ENCODE data around the gene MDGA2. TPM values are rescaled to one million over a fixed set of nuclear protein-coding genes. Genes with fewer than 3 reads are reported as not detected.

Gene MDGA2
- not detected for total RNA-seq

DNA sequence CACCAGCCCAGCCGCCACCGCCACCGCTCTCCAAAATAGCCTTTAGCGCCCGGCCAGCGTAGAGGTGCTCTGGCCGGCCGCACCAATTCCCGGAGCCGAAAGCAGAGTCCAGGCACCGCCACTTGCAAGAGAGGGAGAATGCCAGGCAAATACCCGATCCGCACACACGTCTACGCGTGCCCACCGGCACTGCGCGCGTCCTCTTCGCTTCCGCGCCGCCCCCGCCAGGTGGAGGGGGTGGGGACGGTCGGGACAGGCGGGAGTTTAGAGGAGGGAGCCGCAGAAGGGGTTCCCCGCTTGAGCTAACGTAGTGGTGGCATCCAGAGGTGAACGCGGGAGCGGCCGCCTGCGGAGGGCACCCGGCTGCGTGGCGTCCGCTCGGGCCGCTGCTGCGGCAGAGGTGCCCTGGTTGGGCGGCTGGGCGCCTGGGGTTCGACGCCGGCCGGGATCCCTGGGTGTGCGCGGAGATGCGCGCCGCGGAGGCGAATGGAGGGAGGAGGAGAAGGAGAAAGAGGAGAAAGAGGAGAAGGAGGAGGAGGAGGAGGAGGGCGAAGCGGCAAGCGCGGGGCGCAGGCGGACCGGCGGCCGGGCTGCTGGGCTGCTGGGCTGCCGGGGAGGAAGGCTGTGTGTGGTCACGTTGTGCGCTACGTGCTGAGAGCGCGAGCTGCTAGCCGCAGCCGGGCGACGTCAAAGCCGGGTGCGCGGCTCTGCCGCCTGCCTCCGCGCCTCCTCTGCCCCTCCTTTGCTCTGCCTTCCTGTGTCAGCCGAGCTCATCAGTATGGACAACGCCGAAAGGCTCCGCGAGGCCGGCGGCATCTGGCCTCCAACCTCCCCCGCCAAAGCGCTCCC lies at the start of gene MDGA2:
MDGA2 (minus strand) TSS at position 140 of the 849 bp plus-strand sequence.
- DNase-seq (peak; percentile 29), ATAC-seq (peak; percentile 51)
- peaks cover 2% of the 10 kb centered on the region for H3K36me3 Mint-ChIP-seq (ENCODE audit: low read depth)
- no peaks in the 10 kb centered on the region for H3K9me3 Mint-ChIP-seq (ENCODE audit: insufficient read depth)
- peaks cover 8% of the 10 kb centered on the region for H3K4me1 Mint-ChIP-seq (ENCODE audit: low read depth)
- H3K27ac Mint-ChIP-seq: no peak within 1 kb of the TSS
- peaks cover 46% of the 10 kb centered on the region for H3K27me3 Mint-ChIP-seq (ENCODE audit: low read depth)
- CTCF ChIA-PET: no interaction called here
- peak within 1 kb of the TSS; percentile 22 for H3K4me3 Mint-ChIP-seq
- POLR2A ChIA-PET: no interaction called here

DNA sequence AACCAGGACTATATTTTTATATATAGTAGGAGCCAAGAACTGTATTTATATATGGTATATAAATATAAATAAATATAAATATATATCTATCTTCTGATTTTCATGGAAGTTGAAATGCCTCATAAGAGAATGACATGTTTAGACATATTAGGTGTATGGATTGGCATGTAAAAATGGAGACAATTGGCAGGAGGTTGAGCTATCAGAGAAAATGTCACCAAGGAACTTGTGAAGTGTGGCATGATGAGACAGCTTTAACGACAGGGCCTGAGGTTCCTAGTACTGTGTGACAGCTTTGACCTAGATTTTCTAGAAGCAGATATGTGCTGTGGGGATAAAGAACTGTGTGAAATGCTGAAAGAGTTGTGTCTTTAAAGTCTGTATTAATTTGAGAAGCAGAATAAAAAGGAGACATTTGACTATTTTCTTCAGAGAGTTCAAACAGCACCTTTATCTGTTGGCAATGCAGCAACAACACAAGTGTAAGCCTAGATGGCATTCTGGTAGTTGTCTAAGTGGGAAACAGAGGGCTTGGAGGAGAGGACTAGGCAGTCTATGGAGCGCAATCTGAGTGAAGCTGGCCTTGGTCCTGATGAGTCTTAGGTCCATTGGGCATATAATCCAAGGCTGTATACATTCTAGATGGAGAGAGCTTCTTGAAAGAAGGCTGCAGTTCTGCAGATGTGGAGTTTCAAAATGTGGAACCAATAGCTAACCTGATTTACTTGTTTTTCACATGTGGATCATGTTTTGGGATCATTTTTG lies 47.7 kb upstream of the MDGA2 start:
- Mint-ChIP-seq H3K27ac (no peak overlapping the region), H3K27me3 (ENCODE audit: low read depth) (no peaks in the 10 kb centered on the region), H3K4me1 (ENCODE audit: low read depth) (no peaks in the 10 kb centered on the region), H3K9me3 (ENCODE audit: insufficient read depth) (no peaks in the 10 kb centered on the region), H3K36me3 (ENCODE audit: low read depth) (no peaks in the 10 kb centered on the region), H3K4me3 (no peak overlapping the region)
- no peak for DNase-seq
- POLR2A ChIA-PET: no interaction called here
- CTCF ChIA-PET: no interaction called here
- no peak for ATAC-seq

DNA sequence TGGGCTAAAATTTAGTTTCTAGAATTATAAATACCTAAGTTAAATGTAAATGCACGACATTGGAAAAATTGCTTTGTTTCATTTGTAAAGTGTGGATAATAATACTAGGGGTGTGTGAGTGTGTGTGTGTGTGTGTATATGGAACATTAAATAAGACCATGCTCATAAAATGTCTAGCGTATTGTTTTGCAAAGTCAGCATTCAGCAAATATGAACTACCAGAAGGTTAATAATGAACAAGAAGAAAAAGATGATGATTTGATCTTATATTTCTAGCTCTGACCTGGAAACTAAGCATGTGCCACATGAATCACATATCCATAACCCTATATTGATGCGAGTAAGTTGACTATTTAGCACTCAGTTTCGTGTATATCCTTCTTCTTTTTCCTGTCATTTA lies 44.9 kb upstream of the MDGA2 start:
- CTCF ChIA-PET: no interaction called here
- no peak for ATAC-seq
- H3K27me3 Mint-ChIP-seq (ENCODE audit: low read depth): no peaks in the 10 kb centered on the region

DNA sequence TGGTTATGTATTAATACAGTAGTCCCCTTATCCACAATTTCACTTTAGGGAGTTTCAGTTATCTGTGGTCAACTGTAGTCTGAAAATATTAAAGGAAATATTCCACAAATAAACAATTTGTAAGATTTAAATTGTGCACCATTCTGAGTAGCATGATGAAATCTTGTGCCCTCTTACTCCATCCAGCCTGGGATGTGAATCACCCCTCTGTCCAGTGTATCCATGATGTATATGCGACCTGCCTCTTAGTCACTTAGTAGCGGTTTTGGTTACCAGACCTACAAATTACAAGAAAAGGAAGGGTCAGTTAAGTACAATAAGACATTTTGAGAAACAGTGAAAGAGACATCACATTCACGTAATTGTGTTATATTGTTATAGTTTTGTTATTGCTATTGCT lies 39.9 kb upstream of the MDGA2 start:
- Mint-ChIP-seq H3K9me3 (ENCODE audit: insufficient read depth) (peaks cover 1% of the 10 kb centered on the region), H3K4me3 (no peak overlapping the region), H3K4me1 (ENCODE audit: low read depth) (no peaks in the 10 kb centered on the region), H3K36me3 (ENCODE audit: low read depth) (no peaks in the 10 kb centered on the region), H3K27ac (no peak overlapping the region), H3K27me3 (ENCODE audit: low read depth) (no peaks in the 10 kb centered on the region)
- POLR2A ChIA-PET: no interaction called here
- no peak for DNase-seq
- CTCF ChIA-PET: no interaction called here
- no peak for ATAC-seq

More for the DNA sequence above, 44.9 kb upstream of the MDGA2 start:
- DNase-seq: no peak
- Mint-ChIP-seq H3K4me3 (no peak overlapping the region), H3K27ac (no peak overlapping the region), H3K36me3 (ENCODE audit: low read depth) (no peaks in the 10 kb centered on the region), H3K9me3 (ENCODE audit: insufficient read depth) (no peaks in the 10 kb centered on the region), H3K4me1 (ENCODE audit: low read depth) (no peaks in the 10 kb centered on the region)
- POLR2A ChIA-PET: no interaction called here

DNA sequence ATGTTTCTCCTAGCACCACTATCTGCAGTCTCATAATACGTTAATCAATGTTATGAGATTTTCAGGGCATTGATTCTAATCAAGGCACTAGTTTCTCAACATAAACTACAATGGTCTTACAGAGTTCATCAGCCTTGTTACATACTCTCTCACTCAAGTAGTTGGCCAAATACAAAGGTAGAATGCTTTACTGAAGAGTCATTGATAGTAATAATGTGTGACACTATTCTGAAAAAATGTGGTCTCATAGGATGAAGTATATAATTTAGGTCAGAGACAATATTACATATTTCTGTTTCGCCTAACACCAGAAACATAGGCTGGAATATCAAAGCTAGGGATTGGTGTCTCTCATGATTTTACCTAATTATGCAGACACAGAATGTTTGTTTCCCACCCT lies 35.2 kb upstream of the MDGA2 start:
- H3K27ac Mint-ChIP-seq: no peak overlapping the region
- CTCF ChIA-PET: no interaction called here
- ATAC-seq (no peak), DNase-seq (no peak)
- H3K27me3 Mint-ChIP-seq (ENCODE audit: low read depth): no peaks in the 10 kb centered on the region
- POLR2A ChIA-PET: no interaction called here
- peaks cover 4% of the 10 kb centered on the region for H3K9me3 Mint-ChIP-seq (ENCODE audit: insufficient read depth)
- no peaks in the 10 kb centered on the region for H3K36me3 Mint-ChIP-seq (ENCODE audit: low read depth)
- no peaks in the 10 kb centered on the region for H3K4me1 Mint-ChIP-seq (ENCODE audit: low read depth)
- H3K4me3 Mint-ChIP-seq: no peak overlapping the region

DNA sequence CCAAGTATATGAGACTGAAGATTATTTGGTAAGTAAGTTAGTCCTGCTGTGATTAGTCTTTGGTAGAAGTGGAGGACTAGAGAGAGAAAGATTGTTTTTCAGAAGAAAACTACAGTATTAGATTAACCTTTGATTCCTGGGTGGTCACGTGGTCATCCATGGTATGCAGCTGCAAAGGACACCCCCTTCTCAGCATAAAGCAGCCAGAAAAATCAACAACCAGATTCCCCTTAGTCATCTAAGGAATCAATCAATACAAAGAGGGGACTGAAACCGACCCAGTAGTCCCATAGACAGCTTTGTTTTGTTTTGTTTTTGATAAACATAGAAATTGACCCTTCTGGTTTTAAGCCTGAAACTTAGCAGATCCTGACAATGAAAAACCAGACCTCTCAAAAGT lies 30.3 kb upstream of the MDGA2 start:
- ChIA-PET CTCF (no interaction called here), POLR2A (no interaction called here)
- H3K27ac Mint-ChIP-seq: no peak overlapping the region
- no peaks in the 10 kb centered on the region for H3K4me1 Mint-ChIP-seq (ENCODE audit: low read depth)
- H3K9me3 Mint-ChIP-seq (ENCODE audit: insufficient read depth): peaks cover 8% of the 10 kb centered on the region
- no peak for DNase-seq
- no peaks in the 10 kb centered on the region for H3K36me3 Mint-ChIP-seq (ENCODE audit: low read depth)
- ATAC-seq: no peak
- no peaks in the 10 kb centered on the region for H3K27me3 Mint-ChIP-seq (ENCODE audit: low read depth)
- no peak overlapping the region for H3K4me3 Mint-ChIP-seq

DNA sequence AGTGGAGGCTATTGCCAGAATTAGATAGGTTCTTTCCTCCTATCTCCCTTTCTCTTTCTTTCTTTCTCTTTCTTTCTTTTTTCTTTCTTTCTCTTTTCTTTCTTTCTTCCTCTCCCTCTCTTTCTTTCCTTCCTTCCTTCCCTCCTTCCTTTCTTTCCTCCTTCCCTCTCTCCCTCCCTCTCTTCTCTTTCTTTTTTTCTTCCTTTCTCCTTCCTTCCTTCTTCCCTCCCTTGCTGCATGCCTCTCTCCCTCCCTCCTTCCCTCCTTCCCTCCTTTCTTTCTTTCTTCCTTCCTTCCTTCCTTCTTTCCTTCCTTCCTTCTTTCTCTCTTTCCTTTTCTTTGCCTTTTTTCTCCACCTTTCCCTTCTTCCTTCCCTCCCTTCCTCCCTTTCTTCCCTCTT lies 16.4 kb upstream of the MDGA2 start:
- H3K36me3 Mint-ChIP-seq (ENCODE audit: low read depth): no peaks in the 10 kb centered on the region

DNA sequence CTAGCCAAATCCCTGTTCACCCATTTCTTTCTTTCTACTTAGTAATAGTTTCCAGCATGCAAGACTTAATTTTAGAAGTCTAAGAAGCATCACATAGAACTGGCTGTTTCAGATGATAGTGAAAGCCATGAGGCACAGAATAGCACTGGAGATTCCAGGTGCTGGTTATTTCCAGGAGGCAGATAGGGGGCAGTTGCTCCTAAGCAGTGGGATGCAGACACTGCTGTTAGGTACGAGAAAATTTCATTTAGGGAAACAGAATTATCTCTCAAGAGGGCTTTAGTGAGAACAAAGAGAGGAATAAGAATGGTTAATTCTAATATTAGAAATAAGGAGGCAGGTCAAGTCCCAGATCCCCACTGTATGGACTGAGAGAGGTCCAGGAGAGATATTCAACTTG lies 3.6 kb upstream of the MDGA2 start:
- peaks cover 2% of the 10 kb centered on the region for H3K36me3 Mint-ChIP-seq (ENCODE audit: low read depth)
- H3K9me3 Mint-ChIP-seq (ENCODE audit: insufficient read depth): no peaks in the 10 kb centered on the region
- no peak for DNase-seq
- no peak overlapping the region for H3K27ac Mint-ChIP-seq
- ATAC-seq: no peak
- no peak overlapping the region for H3K4me3 Mint-ChIP-seq
- ChIA-PET CTCF (no interaction called here), POLR2A (no interaction called here)
- peaks cover 28% of the 10 kb centered on the region for H3K27me3 Mint-ChIP-seq (ENCODE audit: low read depth)
- H3K4me1 Mint-ChIP-seq (ENCODE audit: low read depth): peaks cover 6% of the 10 kb centered on the region

More for the DNA sequence above, 16.4 kb upstream of the MDGA2 start:
- CTCF ChIA-PET: no interaction called here
- Mint-ChIP-seq H3K4me3 (no peak overlapping the region), H3K4me1 (ENCODE audit: low read depth) (no peaks in the 10 kb centered on the region), H3K27ac (no peak overlapping the region), H3K9me3 (ENCODE audit: insufficient read depth) (no peaks in the 10 kb centered on the region), H3K27me3 (ENCODE audit: low read depth) (no peaks in the 10 kb centered on the region)
- no peak for DNase-seq
- no peak for ATAC-seq
- POLR2A ChIA-PET: no interaction called here

DNA sequence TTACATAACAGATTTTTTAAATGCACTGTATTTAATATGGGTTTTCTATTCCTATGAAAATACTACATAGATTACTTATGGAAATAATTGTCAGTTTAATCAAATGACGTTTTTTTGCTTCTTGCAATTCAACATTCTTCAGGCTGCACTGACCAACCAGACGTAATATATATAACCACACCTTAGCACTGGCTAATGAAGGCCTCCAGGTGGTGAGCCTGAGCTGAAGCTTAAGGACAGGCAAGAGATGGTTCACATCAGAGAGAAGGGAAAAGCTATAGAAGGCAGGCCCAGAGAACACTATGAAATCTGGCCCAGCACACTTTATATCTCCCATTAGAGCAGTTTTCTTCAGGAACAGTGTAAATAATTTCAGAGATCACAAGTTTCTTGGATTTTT lies 2.8 kb upstream of the MDGA2 start:
- peaks cover 36% of the 10 kb centered on the region for H3K27me3 Mint-ChIP-seq (ENCODE audit: low read depth)
- no peak overlapping the region for H3K27ac Mint-ChIP-seq
- H3K4me1 Mint-ChIP-seq (ENCODE audit: low read depth): peaks cover 8% of the 10 kb centered on the region
- ATAC-seq (no peak), DNase-seq (no peak)
- H3K9me3 Mint-ChIP-seq (ENCODE audit: insufficient read depth): no peaks in the 10 kb centered on the region
- ChIA-PET POLR2A (no interaction called here), CTCF (no interaction called here)
- H3K36me3 Mint-ChIP-seq (ENCODE audit: low read depth): peaks cover 2% of the 10 kb centered on the region
- no peak overlapping the region for H3K4me3 Mint-ChIP-seq

DNA sequence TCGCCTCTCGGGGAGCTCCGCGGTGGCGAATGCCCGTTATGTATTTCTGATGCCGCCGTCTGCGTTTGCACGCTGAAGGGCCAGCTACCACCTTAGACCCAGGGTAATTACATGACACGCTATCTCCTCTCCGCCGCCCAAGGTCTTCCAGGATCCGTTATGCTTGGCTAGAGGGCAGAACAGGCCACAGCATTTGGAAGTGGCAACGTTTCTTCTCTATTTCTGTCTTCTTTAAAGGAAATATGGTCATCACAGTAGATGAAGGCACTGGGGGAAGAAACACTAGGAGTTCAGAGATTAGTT lies 861 bp upstream of the MDGA2 start:
- ChIA-PET CTCF (no interaction called here), POLR2A (no interaction called here)
- no peak overlapping the region for H3K27ac Mint-ChIP-seq
- no peaks in the 10 kb centered on the region for H3K9me3 Mint-ChIP-seq (ENCODE audit: insufficient read depth)
- DNase-seq (no peak), ATAC-seq (no peak)
- peak overlapping the region; percentile 22 for H3K4me3 Mint-ChIP-seq
- H3K27me3 Mint-ChIP-seq (ENCODE audit: low read depth): peaks cover 46% of the 10 kb centered on the region
- H3K4me1 Mint-ChIP-seq (ENCODE audit: low read depth): peaks cover 8% of the 10 kb centered on the region
- peaks cover 2% of the 10 kb centered on the region for H3K36me3 Mint-ChIP-seq (ENCODE audit: low read depth)

DNA sequence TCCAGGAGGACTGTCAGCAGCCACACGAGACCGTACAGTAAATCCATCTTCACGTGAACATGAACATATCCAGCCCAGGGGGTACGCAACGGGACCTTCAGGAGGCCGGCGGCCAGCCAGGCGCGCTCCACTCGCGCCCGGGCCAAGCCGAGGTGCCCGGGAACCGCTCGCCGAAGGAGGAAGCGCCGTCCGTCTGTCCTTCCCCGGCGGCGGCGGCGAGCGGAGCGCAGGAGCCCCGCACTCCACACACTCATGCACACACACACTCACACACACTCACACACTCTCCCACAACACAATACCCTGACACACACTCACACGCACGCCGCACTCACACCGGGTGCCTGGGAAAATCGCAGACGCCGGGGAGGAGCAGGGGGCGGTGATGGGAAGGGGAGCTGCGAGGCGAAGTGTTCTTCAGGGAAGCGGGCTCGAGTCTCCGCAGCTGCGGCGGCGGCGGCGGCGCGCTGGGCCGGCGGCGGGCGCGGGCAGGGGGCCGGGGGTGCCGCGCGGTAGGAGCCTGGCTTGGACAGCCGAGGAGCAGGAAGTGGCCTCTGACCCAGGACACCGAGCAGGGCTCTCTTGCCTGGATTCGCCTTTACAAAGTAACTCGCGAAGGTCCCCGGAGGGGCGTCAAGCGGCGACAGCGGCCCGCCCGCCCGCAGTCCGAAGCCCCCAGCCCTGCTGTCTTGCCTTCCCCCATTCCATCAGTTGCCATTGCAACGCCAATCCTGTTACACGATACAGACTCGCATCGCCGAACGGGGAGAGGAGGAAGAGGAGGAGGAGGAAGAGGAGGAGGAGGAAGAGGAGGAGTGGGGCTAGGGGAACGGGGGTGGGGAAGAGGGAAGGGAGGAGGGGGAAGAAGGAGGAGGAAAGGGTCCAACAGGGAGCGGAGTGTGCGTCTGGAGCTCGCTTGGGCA lies 601 bp downstream of the MDGA2 start:
- Mint-ChIP-seq H3K36me3 (ENCODE audit: low read depth) (peaks cover 2% of the 10 kb centered on the region), H3K27ac (no peak overlapping the region), H3K4me3 (no peak overlapping the region), H3K9me3 (ENCODE audit: insufficient read depth) (no peaks in the 10 kb centered on the region), H3K27me3 (ENCODE audit: low read depth) (peaks cover 46% of the 10 kb centered on the region), H3K4me1 (ENCODE audit: low read depth) (peaks cover 8% of the 10 kb centered on the region)
- no peak for ATAC-seq
- no peak for DNase-seq
- CTCF ChIA-PET: no interaction called here
- POLR2A ChIA-PET: no interaction called here

DNA sequence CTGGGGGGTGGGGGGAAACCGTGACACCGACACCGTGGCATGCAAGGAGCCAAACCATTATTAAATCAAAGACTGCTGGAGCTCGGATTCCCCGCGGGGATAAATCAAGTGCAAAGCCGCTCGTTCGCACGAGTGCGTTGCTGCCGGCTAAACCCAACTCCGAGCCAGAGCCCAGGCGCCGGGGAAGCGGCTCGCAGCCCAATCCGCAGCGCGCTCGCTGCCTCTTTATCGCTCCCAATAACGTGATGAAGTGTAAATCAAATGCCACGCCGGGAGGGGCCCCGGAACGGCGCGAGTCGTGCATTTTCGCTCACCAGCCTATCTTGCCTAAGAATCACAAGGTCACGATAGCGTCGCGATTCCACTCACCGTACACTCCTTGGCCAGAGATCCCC lies 1.3 kb downstream of the MDGA2 start:
- ChIA-PET CTCF (no interaction called here), POLR2A (no interaction called here)
- no peak for ATAC-seq
- H3K36me3 Mint-ChIP-seq (ENCODE audit: low read depth): peaks cover 2% of the 10 kb centered on the region
- H3K4me1 Mint-ChIP-seq (ENCODE audit: low read depth): peaks cover 8% of the 10 kb centered on the region
- no peak overlapping the region for H3K4me3 Mint-ChIP-seq
- peaks cover 46% of the 10 kb centered on the region for H3K27me3 Mint-ChIP-seq (ENCODE audit: low read depth)
- no peaks in the 10 kb centered on the region for H3K9me3 Mint-ChIP-seq (ENCODE audit: insufficient read depth)
- no peak overlapping the region for H3K27ac Mint-ChIP-seq
- DNase-seq: no peak
